Tibial artery (tissue), 4 donors: Measurements from ENCODE around the gene SNX7.

Experiments used
- DNase-seq, 2 donors: peaks; one replicate each; pipeline ENCODE4 v3.0.0-alpha.2; 2019
- H3K27ac ChIP-seq, 2 donors: fragments of 200-600 bp; sonication (generic) in 1 of 2; 1 replicate in 1 of 2; 2 replicates in 1 of 2; pipeline ENCODE4 v1.5.1; 2018 to 2019; ENCODE audit warnings: mild to moderate bottlenecking in 1 of 2
- H3K27me3 ChIP-seq, 2 donors: fragments of 200-600 bp; sonication (generic) in 1 of 2; one replicate each; pipeline versions ENCODE4 v1.5.1 to v1.6.0; 2016 to 2019
- H3K36me3 ChIP-seq, 3 donors: fragments of 200-600 bp; sonication (generic) in 2 of 3; one replicate each; pipeline ENCODE4 v1.5.1; 2016 to 2019; ENCODE audit warnings: mild to moderate bottlenecking in 2 of 3
- H3K4me1 ChIP-seq, 4 donors: fragments of 200-600 bp; sonication (generic) in 2 of 4; 1 replicate in 3 of 4; 2 replicates in 1 of 4; pipeline ENCODE4 v1.5.1; 2016 to 2019
- H3K4me3 ChIP-seq, 2 donors: fragments of 200-600 bp; sonication (generic) in 1 of 2; 1 replicate in 1 of 2; 2 replicates in 1 of 2; pipeline ENCODE4 v1.5.1; 2018 to 2019; ENCODE audit warnings: mild to moderate bottlenecking in 2 of 2
- H3K9me3 ChIP-seq, 3 donors: fragments of 200-600 bp; sonication (generic) in 1 of 3; one replicate each; pipeline ENCODE4 v1.5.1; 2016 to 2019
- intact Hi-C: fragments of 100-400 bp; cut with DNase I; formaldehyde crosslinking; loops from one replicate; pipeline ENCODE4 v1.15.0; 2023; ENCODE audit warnings: low total_unique reads
- TF ChIP-seq, protein P1 (sequence below), 2 experiments: fragments of 200-600 bp in 1 of 2; fragments of 450-650 bp in 1 of 2; IDR thresholded peaks; one replicate each; pipeline ENCODE4 v1.5.1; 2017 to 2019; ENCODE audit warnings: antibody characterized with exemption in 2 of 2, mild to moderate bottlenecking in 1 of 2, moderate library complexity in 1 of 2

SNX7 gene

DNA sequence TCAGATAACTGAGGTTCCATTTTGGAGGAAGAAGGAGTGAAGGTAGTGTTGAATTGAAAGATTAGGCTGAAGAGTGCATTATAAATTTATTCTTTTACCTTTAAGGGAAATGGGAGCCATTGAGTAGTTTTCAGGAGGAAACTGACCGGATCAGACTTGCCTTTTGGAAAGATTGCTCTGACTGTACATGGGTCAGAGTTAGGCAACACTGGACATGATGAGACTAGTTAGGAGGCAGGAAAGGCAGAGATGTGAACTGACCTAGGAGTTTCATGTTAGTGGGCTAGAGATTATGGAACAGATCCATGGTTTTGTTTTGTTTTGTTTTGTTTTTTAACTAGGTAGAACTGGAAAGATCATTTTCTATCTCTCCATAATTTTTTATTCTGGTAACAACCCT lies 78.2 kb downstream of the SNX7 start:
- Histone ChIP-seq H3K4me1 (peaks cover 0 to 12% (median 0%) of the 10 kb centered on the region in 4 donors), H3K27me3 (no peaks in the 10 kb centered on the region), H3K27ac (no peak overlapping the region), H3K36me3 (peaks cover 0 to 7% (median 0%) of the 10 kb centered on the region in 3 donors), H3K9me3 (no peaks in the 10 kb centered on the region), H3K4me3 (no peak overlapping the region)
- DNase-seq, result no peak
- intact Hi-C loops, result no loop called here
- TF ChIP-seq, protein P1, sequence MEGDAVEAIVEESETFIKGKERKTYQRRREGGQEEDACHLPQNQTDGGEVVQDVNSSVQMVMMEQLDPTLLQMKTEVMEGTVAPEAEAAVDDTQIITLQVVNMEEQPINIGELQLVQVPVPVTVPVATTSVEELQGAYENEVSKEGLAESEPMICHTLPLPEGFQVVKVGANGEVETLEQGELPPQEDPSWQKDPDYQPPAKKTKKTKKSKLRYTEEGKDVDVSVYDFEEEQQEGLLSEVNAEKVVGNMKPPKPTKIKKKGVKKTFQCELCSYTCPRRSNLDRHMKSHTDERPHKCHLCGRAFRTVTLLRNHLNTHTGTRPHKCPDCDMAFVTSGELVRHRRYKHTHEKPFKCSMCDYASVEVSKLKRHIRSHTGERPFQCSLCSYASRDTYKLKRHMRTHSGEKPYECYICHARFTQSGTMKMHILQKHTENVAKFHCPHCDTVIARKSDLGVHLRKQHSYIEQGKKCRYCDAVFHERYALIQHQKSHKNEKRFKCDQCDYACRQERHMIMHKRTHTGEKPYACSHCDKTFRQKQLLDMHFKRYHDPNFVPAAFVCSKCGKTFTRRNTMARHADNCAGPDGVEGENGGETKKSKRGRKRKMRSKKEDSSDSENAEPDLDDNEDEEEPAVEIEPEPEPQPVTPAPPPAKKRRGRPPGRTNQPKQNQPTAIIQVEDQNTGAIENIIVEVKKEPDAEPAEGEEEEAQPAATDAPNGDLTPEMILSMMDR (IDR thresholded peaks at IDR 0.05), result no peak

DNA sequence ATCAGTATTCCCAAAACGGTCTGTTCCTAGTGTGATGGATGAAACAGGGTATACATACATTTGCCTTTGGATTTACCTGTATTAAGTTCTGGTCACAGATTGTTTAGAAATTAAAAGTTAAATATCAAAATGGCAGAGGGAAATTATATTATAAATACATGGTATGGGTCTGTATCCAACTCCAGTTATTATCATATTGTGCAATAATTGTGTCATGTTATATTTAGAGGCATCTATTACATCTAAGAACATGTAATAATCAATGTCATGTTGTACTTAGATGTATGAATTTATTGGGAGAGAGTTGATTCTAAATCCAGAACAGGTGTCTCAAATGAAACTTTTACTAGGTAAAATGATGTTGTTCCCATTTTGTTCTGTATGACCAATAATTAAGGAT lies 79.6 kb downstream of the SNX7 start:
- no peak overlapping the region for H3K4me3 ChIP-seq
- TF ChIP-seq, protein P1 (IDR thresholded peaks at IDR 0.05), result no peak
- DNase-seq, result no peak
- H3K4me1 ChIP-seq, result peaks cover 0 to 7% (median 0%) of the 10 kb centered on the region in 4 donors
- H3K27me3 ChIP-seq, result no peaks in the 10 kb centered on the region
- intact Hi-C loops, result no loop called here
- H3K36me3 ChIP-seq, result peaks cover 0 to 7% (median 0%) of the 10 kb centered on the region in 3 donors
- H3K9me3 ChIP-seq, result no peaks in the 10 kb centered on the region
- H3K27ac ChIP-seq, result no peak overlapping the region

DNA sequence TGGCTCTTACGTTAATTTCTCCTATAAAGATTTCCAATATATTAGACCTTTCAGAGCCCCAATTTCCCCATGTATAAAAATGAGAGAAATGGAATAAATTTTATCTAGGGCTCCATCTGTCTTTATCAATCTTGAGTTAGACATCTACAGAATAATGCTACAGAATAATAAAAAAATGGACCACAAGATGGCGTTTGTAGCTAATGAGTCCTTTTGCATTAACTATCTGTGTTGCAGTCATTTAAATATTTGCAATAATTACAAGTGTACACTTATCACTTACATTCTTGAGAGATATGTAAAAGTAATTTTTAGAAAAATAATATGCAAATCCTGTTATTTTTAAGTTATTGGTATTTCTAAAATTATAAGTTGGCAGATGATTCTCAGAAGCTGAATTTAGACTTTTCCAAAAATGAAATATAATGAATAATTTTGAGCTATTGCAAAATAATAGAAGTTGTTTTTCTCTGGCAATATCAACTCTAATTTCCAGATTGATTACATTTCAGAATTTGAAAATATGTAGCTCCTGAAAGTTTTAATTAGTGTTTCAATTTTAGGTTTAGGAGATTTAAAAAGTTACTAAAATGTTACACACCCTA lies 87.7 kb downstream of the SNX7 start:
- Histone ChIP-seq H3K4me3 (no peak overlapping the region), H3K36me3 (no peaks in the 10 kb centered on the region), H3K9me3 (no peaks in the 10 kb centered on the region), H3K4me1 (no peaks in the 10 kb centered on the region), H3K27ac (no peak overlapping the region), H3K27me3 (no peaks in the 10 kb centered on the region)
- intact Hi-C loops, result no loop called here
- no peak for DNase-seq
- TF ChIP-seq, protein P1 (IDR thresholded peaks at IDR 0.05), result no peak

DNA sequence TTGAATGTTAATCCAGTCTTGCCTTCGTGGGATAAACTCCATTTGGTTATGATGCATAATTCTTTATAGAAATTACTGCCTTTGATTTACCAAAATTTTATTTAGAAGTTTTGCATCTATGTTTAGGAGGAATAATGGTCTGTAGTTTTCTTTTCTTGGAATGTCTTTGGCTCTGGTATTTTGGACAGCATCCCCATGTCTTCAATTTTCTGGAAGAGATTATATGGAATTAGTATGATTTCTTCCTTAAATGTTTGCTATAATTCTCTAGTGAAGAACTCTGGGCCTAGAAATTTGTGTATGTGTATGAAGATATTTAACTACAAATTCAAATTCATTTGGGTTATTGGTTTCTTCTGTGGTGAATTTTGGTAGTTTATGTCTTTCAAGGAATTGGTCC lies 92.7 kb downstream of the SNX7 start:
- intact Hi-C loops, result loop anchor here (10.0 kb wide), 1 partner anchor 49 kb away; no protein-coding TSS in a partner anchor
- Histone ChIP-seq H3K27ac (no peak overlapping the region), H3K4me3 (no peak overlapping the region), H3K27me3 (no peaks in the 10 kb centered on the region), H3K9me3 (no peaks in the 10 kb centered on the region), H3K36me3 (no peaks in the 10 kb centered on the region), H3K4me1 (no peaks in the 10 kb centered on the region)
- TF ChIP-seq, protein P1 (IDR thresholded peaks at IDR 0.05), result no peak
- DNase-seq, result no peak

DNA sequence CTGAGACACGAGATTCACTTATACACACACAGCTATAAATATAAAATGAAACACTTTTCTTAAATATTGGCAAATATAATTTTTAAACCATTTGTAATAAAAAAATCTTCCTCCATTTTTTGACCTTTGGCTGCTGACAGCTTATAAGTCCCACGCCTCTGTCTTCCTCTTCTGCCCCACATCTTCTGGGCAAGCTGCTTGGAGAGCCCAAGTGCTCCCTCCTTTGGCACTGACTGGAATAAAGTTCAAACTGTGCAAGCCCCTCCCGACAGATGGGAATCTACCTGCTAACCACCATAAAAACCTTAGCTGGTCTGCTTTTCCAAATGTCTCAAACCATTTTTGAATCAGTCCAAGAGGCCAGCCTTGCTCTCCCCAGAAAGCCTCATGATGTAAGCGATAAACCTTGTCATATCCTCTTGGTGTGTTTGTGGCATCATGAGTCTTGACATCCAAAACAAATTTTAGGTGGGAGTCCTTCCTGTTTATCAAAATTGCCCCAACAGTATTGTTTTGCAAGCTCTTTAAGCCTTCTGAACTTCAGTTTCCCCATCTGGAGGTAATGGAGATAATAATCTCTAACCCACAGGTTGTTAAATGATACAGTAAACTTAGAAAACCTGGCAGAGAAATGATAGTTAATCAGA lies 99.8 kb downstream of the SNX7 start:
- Histone ChIP-seq H3K4me1 (peaks cover 0 to 14% (median 2%) of the 10 kb centered on the region in 4 donors), H3K4me3 (no peak overlapping the region), H3K27me3 (no peaks in the 10 kb centered on the region), H3K36me3 (peaks cover 0 to 5% (median 4%) of the 10 kb centered on the region in 3 donors), H3K9me3 (no peaks in the 10 kb centered on the region), H3K27ac (no peak overlapping the region)
- DNase-seq, result no peak
- intact Hi-C loops, result no loop called here
- TF ChIP-seq, protein P1 (IDR thresholded peaks at IDR 0.05), result no peak
